ENCODE results near the gene AHNAK. TPM values are rescaled to one million over a fixed set of nuclear protein-coding genes. Genes with fewer than 3 reads are reported as not detected.

AHNAK gene
- total and polyA plus RNA-seq, 2 donors (not counting 3 experiments of a cell fraction or from before 2014, with no cell fraction given), result 35.2 to 436 TPM

DNA sequence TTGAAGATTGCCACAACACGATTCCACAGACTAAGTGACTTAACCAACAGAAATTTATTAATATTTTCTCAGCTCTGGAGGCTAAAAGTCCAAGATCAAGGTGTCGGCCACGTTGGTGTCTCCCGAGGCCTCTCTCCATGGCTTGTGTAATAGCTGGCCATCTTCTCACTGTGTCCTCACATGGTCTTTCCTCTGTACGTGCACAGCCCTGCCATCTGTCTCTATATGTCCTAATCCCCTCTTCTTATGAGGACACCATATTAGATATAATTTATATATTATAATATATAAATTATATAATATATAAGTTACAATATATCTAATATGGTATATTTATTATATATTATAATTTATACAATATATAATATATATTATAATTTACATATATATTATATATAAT lies 152.9 kb downstream of the AHNAK start:
- no peak for DNase-seq (ENCODE audit: low read depth, low spot score)
- H3K4me1 ChIP-seq (ENCODE audit: control insufficient read depth, extremely low read depth, insufficient read depth, low read length), result peaks cover 4% of the 10 kb centered on the region
- H3K4me2 ChIP-seq (ENCODE audit: insufficient read depth, low read length), result no peak overlapping the region
- intact Hi-C loops (cut with micrococcal nuclease) (no loop called here), dilution Hi-C loops (cut with MboI; ENCODE audit: extremely low pct_ligation_motif_present, low sequenced_read_pairs) (no loop called here)
- FAIRE-seq, result no peak
- no peak overlapping the region for H3K9ac ChIP-seq (replicated peaks; ENCODE audit: extremely low read depth, insufficient read depth, low read length)
- ChIA-PET CTCF (interaction anchor here (0.5 to 4.7 kb wide), 8 partner anchors 12 to 301 kb away, joined by 4 to 122 read pairs (median 38); partner anchors contain the start of gene AHNAK), POLR2A (no interaction called here)
- H4K20me1 ChIP-seq (replicated peaks; ENCODE audit: control insufficient read depth, extremely low read depth, insufficient read depth, low read length), result no peaks in the 10 kb centered on the region
- H3K27me3 ChIP-seq (ENCODE audit: control insufficient read depth in 2 of 2, insufficient read depth in 2 of 2, low read length in 2 of 2), result no peaks in the 10 kb centered on the region
- no peaks in the 10 kb centered on the region for H3K9me1 ChIP-seq (replicated peaks; ENCODE audit: control insufficient read depth, extremely low read depth, insufficient read depth, low read length)
- no peak for TF ChIP-seq FOS (IDR thresholded peaks at IDR 0.05; ENCODE audit: borderline replicate concordance, insufficient read depth, low read length)
- TF ChIP-seq, protein P1, sequence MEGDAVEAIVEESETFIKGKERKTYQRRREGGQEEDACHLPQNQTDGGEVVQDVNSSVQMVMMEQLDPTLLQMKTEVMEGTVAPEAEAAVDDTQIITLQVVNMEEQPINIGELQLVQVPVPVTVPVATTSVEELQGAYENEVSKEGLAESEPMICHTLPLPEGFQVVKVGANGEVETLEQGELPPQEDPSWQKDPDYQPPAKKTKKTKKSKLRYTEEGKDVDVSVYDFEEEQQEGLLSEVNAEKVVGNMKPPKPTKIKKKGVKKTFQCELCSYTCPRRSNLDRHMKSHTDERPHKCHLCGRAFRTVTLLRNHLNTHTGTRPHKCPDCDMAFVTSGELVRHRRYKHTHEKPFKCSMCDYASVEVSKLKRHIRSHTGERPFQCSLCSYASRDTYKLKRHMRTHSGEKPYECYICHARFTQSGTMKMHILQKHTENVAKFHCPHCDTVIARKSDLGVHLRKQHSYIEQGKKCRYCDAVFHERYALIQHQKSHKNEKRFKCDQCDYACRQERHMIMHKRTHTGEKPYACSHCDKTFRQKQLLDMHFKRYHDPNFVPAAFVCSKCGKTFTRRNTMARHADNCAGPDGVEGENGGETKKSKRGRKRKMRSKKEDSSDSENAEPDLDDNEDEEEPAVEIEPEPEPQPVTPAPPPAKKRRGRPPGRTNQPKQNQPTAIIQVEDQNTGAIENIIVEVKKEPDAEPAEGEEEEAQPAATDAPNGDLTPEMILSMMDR (IDR thresholded peaks at IDR 0.05; ENCODE audit: extremely low read depth in 1 of 2, insufficient read depth in 1 of 2, low read depth in 1 of 2, low read length in 2 of 2), result no peak
- no peak for TF ChIP-seq POLR2AphosphoS5 (IDR thresholded peaks at IDR 0.05; ENCODE audit: insufficient read depth, low read depth, low read length)
- TF ChIP-seq MYC (IDR thresholded peaks at IDR 0.05; ENCODE audit: low read depth, low read length), result no peak
- no peak for TF ChIP-seq JUN (IDR thresholded peaks at IDR 0.05; ENCODE audit: borderline replicate concordance, insufficient read depth, insufficient read length, low read depth)
- TF ChIP-seq, protein P2, sequence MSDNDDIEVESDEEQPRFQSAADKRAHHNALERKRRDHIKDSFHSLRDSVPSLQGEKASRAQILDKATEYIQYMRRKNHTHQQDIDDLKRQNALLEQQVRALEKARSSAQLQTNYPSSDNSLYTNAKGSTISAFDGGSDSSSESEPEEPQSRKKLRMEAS (IDR thresholded peaks at IDR 0.05; ENCODE audit: insufficient read depth, insufficient read length), result no peak
- TF ChIP-seq POLR2A (IDR thresholded peaks at IDR 0.05; ENCODE audit: low read depth, low read length), result no peak
- no peak overlapping the region for H2AFZ ChIP-seq (ENCODE audit: low read depth, low read length)
- no TSS peak for BruUV-seq (replicated peaks)
- H3K9me3 ChIP-seq (replicated peaks; ENCODE audit: control insufficient read depth, insufficient read depth, low read length), result no peaks in the 10 kb centered on the region
- H3K79me2 ChIP-seq (ENCODE audit: control insufficient read depth, insufficient read depth, low read length), result no peaks in the 10 kb centered on the region
- H3K36me3 ChIP-seq (ENCODE audit: control insufficient read depth in 2 of 2, extremely low read depth in 1 of 2, insufficient read depth in 2 of 2, low read length in 2 of 2), result no peaks in the 10 kb centered on the region
- H3K27ac ChIP-seq (ENCODE audit: insufficient read depth, low read depth, low read length), result no peak overlapping the region
- H3K4me3 ChIP-seq (replicated peaks in 1 of 3; ENCODE audit: insufficient read depth in 1 of 3, low read depth in 1 of 3, low read length in 3 of 3), result no peak overlapping the region
